Measurements from ENCODE around the gene SYCE1.
"Not testable (repeated sequence)": the region's sequence is repeated elsewhere in the genome, so short reads cannot be mapped to it uniquely, and the experiment has no call there.

SYCE1 gene

DNA sequence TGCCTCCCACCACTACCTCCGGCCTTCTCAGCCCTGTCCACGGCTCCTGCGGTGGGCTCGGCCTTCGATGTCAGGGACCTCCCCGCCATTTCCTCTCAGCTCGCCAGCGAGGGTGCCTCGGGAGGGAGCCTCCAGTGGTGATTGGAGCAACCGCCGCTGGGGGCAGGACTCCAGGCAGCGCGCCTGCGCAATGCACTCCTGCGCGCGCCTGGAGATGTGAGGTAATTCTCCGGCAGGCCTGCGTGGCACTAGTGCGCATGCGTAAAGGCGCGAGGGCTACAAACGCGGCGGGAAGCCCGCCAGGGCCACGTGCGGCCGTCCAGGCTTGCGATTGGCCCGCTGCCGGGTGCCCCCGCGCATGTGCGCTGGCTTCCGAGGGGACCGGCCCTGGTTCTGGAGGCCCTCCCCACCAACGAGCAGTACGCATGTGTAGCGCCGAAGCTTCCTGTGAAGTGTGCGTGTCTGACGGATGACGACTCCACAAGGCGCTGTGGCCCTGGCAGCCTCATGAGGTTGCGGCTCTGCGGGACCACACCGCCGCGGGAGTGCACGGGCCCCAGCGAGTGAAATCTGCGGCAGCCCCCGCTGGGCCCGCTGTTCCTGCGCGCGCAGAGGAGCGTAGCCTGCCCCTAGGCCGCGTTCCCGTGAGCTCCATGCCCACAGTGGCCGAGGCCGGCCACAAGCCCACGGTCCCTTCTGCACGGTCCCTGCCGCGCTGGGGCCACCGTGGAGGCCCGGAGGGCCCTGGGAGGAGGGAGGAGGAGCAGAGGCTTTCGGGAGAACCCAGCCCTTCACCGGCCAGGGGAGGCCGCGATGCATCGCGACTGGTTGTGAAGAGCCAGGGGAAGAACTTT is at the start of gene SYCE1:
SYCE1 (minus strand) TSS at position 143 of the 854 bp plus-strand sequence; CDS start at position 89, 54 bp downstream.
- no peak for DNase-seq
- in situ Hi-C loops (cut with HindIII; ENCODE audit: low pct_ligation_motif_present, low pct_unique_long_range_greater_than_20kb, low sequenced_read_pairs) = no loop called here

- no peak for DNase-seq
- in situ Hi-C loops (cut with HindIII; ENCODE audit: low pct_ligation_motif_present, low pct_unique_long_range_greater_than_20kb, low sequenced_read_pairs) = no loop called here
These were observed 49.6 kb upstream of the SYCE1 start for GRCh38 chr10:133614830-133615580.

GRCh38 chr10:133613699-133614098 is 48.3 kb upstream of the SYCE1 start:
- in situ Hi-C loops (cut with HindIII; ENCODE audit: low pct_ligation_motif_present, low pct_unique_long_range_greater_than_20kb, low sequenced_read_pairs) = no loop called here
- DNase-seq = no peak

DNA sequence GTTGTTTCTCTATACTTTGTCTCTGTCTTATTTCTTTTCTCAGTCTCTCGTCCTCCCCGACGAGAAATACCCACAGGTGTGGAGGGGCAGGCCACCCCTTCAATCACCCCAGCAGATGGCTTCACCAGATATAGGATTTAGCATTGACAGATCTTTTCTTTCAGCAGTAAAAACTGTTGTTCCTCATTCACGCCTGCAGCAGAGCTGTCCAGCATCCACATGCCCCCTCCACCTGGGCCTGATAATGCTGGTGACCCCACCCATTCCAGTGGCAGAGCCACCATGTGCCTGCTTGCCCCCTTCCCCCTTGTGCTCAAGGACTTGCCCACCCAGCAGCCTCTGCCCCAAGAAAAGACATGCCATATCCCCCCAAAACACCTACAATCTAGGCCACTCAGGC is 45.7 kb upstream of the SYCE1 start:
- no peak for DNase-seq

DNA sequence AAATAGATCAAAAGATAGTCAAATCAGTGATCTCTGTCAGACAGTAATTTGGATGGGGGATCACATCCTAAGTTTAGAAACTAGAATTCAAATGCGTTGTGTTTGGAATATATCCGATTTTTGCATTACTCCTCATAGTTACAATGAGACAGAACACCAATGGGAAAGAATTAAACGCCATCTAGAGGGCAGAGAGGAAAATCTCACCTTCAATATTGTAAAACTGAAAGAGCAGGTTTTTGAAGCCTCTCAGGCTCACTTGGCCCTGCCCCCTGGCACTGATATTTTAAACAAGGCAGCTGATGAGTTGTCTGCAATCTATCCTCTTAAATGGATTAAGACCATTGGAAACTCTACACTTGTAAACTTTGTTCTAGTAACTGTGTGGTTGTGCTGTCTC is 43.5 kb upstream of the SYCE1 start:
- in situ Hi-C loops (cut with HindIII; ENCODE audit: low pct_ligation_motif_present, low pct_unique_long_range_greater_than_20kb, low sequenced_read_pairs) = no loop called here
- peak; percentile 56 for DNase-seq

More for the DNA sequence above, 45.7 kb upstream of the SYCE1 start:
- in situ Hi-C loops (cut with HindIII; ENCODE audit: low pct_ligation_motif_present, low pct_unique_long_range_greater_than_20kb, low sequenced_read_pairs) = no loop called here

DNA sequence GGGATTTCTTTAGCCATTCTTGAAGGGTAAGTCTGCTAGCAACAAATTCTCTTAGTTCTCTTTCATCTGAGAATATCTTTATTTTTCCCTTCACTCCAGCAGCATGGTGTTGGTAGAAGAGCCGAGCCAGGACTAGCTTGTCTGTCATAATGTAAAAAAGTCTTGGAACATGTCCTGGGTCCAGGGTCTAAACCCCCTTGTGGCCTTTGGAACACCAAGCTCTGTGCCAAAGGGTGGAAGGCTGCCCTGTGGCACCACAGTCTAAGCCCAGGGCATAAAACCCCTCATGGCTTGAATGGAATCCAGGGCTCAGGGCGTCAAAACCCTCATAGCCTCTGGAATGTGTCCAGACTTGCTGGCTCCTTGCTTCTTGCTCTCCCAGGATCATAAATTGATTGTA is 38.1 kb upstream of the SYCE1 start:
- in situ Hi-C loops (cut with HindIII; ENCODE audit: low pct_ligation_motif_present, low pct_unique_long_range_greater_than_20kb, low sequenced_read_pairs); DNase-seq: not testable (repeated sequence)

- in situ Hi-C loops (cut with HindIII; ENCODE audit: low pct_ligation_motif_present, low pct_unique_long_range_greater_than_20kb, low sequenced_read_pairs) = no loop called here
- no peak for DNase-seq
These were observed 35.3 kb upstream of the SYCE1 start for GRCh38 chr10:133600657-133601056.

- in situ Hi-C loops (cut with HindIII; ENCODE audit: low pct_ligation_motif_present, low pct_unique_long_range_greater_than_20kb, low sequenced_read_pairs) = not testable (repeated sequence)
These were observed 34.5 kb upstream of the SYCE1 start for GRCh38 chr10:133599869-133600268.

DNA sequence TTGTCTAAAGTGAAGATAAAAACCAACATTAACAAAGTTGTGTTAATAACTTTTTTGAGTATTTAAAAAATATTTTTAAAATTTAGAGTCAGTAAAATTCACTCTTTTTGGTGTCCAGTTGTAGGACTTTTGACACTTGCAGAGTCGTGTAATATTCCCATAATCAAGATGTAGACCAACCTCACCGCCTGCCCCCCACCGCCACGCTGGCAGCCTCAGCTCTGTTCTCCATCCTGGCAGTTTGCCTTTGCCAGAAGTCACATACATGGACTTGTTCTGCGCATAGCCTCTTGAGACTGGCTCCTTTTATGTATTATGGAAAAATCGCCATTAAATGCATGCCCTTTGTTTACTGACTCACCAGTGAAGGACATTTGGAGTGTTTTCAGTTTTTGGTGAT is 27.3 kb upstream of the SYCE1 start:
- no peak for DNase-seq
- in situ Hi-C loops (cut with HindIII; ENCODE audit: low pct_ligation_motif_present, low pct_unique_long_range_greater_than_20kb, low sequenced_read_pairs) = no loop called here

More at GRCh38 chr10:133599869-133600268, 34.5 kb upstream of the SYCE1 start:
- not testable (repeated sequence) for DNase-seq

- in situ Hi-C loops (cut with HindIII; ENCODE audit: low pct_ligation_motif_present, low pct_unique_long_range_greater_than_20kb, low sequenced_read_pairs) = no loop called here
- DNase-seq = no peak
These were observed 25.6 kb upstream of the SYCE1 start for GRCh38 chr10:133590970-133591359.

DNA sequence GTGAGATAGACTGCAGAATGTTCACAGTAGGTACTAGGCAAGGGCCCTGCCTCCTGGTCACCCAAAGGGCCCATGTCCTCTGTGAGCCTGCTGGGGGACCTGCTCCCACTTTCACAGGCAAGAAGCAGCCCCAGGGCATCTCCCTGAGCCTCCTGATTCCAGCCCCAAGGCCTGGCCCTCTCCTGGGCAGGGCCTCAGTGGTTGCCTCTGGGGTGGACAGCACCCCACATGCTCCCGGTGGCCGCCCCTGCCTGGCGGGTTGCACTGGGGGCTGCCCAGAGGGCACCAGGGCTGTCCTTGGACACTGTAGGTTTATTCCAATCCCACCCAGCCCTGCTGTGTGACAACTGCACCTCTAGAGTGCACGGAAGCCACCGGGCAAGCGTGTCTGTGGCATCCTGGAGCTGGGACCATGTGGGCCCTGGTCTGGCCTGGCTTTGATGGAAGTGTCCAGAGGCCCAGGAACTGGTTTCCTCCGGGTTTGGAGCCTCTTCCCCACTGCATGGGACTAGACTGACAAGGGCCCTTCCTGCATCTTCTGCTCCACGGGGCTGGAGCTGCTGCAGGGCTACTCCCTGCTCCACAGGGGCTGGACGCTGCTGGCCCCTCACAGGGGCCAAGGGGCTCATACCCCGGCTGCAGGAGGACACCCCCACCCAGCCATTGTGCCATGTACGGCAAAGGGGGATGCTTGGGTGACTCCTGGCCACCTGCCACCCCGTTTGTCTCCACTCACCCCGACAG is 25.0 kb upstream of the SYCE1 start:
- in situ Hi-C loops (cut with HindIII; ENCODE audit: low pct_ligation_motif_present, low pct_unique_long_range_greater_than_20kb, low sequenced_read_pairs) = no loop called here
- DNase-seq = no peak

GRCh38 chr10:133577037-133577436 is 11.7 kb upstream of the SYCE1 start:
- in situ Hi-C loops (cut with HindIII; ENCODE audit: low pct_ligation_motif_present, low pct_unique_long_range_greater_than_20kb, low sequenced_read_pairs); DNase-seq: not testable (repeated sequence)

- in situ Hi-C loops (cut with HindIII; ENCODE audit: low pct_ligation_motif_present, low pct_unique_long_range_greater_than_20kb, low sequenced_read_pairs); DNase-seq: not testable (repeated sequence)
These were observed 8.1 kb upstream of the SYCE1 start for GRCh38 chr10:133573460-133573859.

GRCh38 chr10:133572055-133572454 is 6.7 kb upstream of the SYCE1 start:
- DNase-seq; in situ Hi-C loops (cut with HindIII; ENCODE audit: low pct_ligation_motif_present, low pct_unique_long_range_greater_than_20kb, low sequenced_read_pairs): not testable (repeated sequence)

DNA sequence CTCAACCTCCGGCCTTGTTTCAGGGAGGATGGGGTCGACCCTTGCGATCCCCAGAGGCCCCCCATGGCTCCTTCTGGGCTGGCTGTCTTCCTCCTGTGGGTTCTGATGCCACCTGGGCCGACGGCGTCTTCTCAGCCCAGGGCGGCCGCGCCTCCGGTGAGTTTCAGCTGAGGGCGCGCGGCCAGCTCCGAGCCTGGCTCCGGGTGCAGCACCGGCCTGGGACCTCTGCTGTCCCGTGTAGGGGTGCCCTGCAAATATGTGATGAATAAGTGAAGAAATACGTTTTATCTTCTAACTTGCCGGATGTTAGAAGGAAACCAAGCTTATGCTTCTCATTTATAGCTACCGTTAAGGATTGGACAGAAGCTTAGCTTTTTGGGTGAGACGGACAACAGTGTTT is 4.4 kb upstream of the SYCE1 start:
- in situ Hi-C loops (cut with HindIII; ENCODE audit: low pct_ligation_motif_present, low pct_unique_long_range_greater_than_20kb, low sequenced_read_pairs) = not testable (repeated sequence)

GRCh38 chr10:133568831-133569527 is 3.6 kb upstream of the SYCE1 start:
- DNase-seq; in situ Hi-C loops (cut with HindIII; ENCODE audit: low pct_ligation_motif_present, low pct_unique_long_range_greater_than_20kb, low sequenced_read_pairs): not testable (repeated sequence)

More for the DNA sequence above, 4.4 kb upstream of the SYCE1 start:
- DNase-seq = not testable (repeated sequence)

- in situ Hi-C loops (cut with HindIII; ENCODE audit: low pct_ligation_motif_present, low pct_unique_long_range_greater_than_20kb, low sequenced_read_pairs) = no loop called here
These were observed 2.9 kb upstream of the SYCE1 start for GRCh38 chr10:133568287-133568614.

DNA sequence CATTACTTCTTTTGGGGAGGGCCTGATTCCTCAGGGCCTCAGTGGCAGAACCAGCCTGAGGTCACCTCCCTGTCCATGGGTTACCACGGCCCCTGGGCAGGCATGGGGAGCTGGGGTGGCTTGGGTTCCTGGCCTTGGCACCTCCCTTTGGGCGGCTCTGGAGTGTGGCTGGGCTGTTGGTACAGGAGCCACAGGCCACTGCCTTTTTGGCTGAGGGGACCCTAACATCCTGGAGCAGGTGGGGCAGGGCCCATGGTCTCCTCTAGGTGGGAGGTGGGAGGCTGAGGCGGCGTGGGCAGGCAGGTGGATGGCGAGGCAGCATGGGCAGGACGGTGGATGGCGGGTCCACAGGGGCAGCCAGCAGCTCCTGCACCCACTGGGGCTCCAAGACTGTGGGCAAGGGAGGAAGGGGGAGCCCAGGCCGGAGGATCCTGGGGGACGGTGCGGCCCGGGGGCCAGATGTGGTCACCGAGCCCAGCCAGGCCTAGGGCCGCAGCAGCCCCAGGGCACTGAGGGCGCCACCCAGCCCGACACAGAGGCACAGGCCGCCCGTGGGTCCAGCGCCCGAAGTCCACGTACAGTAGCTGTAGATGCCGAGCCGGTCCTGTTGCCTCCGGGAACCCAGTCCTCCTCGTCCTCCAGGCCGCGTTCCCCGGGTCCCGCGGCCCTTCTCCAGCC is 2.4 kb upstream of the SYCE1 start:
- DNase-seq = no peak
- in situ Hi-C loops (cut with HindIII; ENCODE audit: low pct_ligation_motif_present, low pct_unique_long_range_greater_than_20kb, low sequenced_read_pairs) = no loop called here

More at GRCh38 chr10:133568287-133568614, 2.9 kb upstream of the SYCE1 start:
- DNase-seq = no peak
